ENCODE results near the gene SLC47A2.

Gene SLC47A2

GRCh38 chr17:19654896-19655295 lies 61.5 kb downstream of the SLC47A2 start:
- H3K27me3 ChIP-seq (ENCODE audit: insufficient read depth, poor library complexity, severe bottlenecking): no peaks in the 10 kb centered on the region
- H3K4me3 ChIP-seq (replicated peaks; ENCODE audit: insufficient read depth, low read length): no peak overlapping the region
- DNase-seq (ENCODE audit: low read depth in 1 of 2, low spot score in 1 of 2): no peak
- no peak overlapping the region for H3K27ac ChIP-seq (replicated peaks)
- TF ChIP-seq GABPA (IDR thresholded peaks at IDR 0.05; ENCODE audit: low read depth): no peak
- TF ChIP-seq REST (IDR thresholded peaks at IDR 0.05; ENCODE audit: insufficient replicate concordance, low read depth): no peak
- no peak for TF ChIP-seq CTCF (IDR thresholded peaks at IDR 0.05; ENCODE audit: insufficient read depth, low read length)
- no peak for TF ChIP-seq POLR2AphosphoS5 (IDR thresholded peaks at IDR 0.05; ENCODE audit: low read depth)
- no peak for TF ChIP-seq SPI1 (IDR thresholded peaks at IDR 0.05; ENCODE audit: borderline replicate concordance, low read depth)

- no peak for TF ChIP-seq GABPA (IDR thresholded peaks at IDR 0.05; ENCODE audit: low read depth)
- TF ChIP-seq REST (IDR thresholded peaks at IDR 0.05; ENCODE audit: insufficient replicate concordance, low read depth): no peak
- TF ChIP-seq SPI1 (IDR thresholded peaks at IDR 0.05; ENCODE audit: borderline replicate concordance, low read depth): no peak
- TF ChIP-seq CTCF (IDR thresholded peaks at IDR 0.05; ENCODE audit: insufficient read depth, low read length): no peak
- TF ChIP-seq POLR2AphosphoS5 (IDR thresholded peaks at IDR 0.05; ENCODE audit: low read depth): no peak
- DNase-seq (ENCODE audit: low read depth in 1 of 2, low spot score in 1 of 2): no peak
- no peak overlapping the region for H3K4me3 ChIP-seq (replicated peaks; ENCODE audit: insufficient read depth, low read length)
- no peak overlapping the region for H3K27ac ChIP-seq (replicated peaks)
- no peaks in the 10 kb centered on the region for H3K27me3 ChIP-seq (ENCODE audit: insufficient read depth, poor library complexity, severe bottlenecking)
Measured at GRCh38 chr17:19654342-19654886, 62.0 kb downstream of the SLC47A2 start.

GRCh38 chr17:19652595-19652994 lies 63.8 kb downstream of the SLC47A2 start:
- TF ChIP-seq REST (IDR thresholded peaks at IDR 0.05; ENCODE audit: insufficient replicate concordance, low read depth): no peak
- no peak for TF ChIP-seq CTCF (IDR thresholded peaks at IDR 0.05; ENCODE audit: insufficient read depth, low read length)
- no peak for TF ChIP-seq SPI1 (IDR thresholded peaks at IDR 0.05; ENCODE audit: borderline replicate concordance, low read depth)
- TF ChIP-seq GABPA (IDR thresholded peaks at IDR 0.05; ENCODE audit: low read depth): no peak
- no peak for TF ChIP-seq POLR2AphosphoS5 (IDR thresholded peaks at IDR 0.05; ENCODE audit: low read depth)
- Histone ChIP-seq H3K27ac (replicated peaks) (no peak overlapping the region), H3K27me3 (ENCODE audit: insufficient read depth, poor library complexity, severe bottlenecking) (no peaks in the 10 kb centered on the region), H3K4me3 (replicated peaks; ENCODE audit: insufficient read depth, low read length) (no peak overlapping the region)
- DNase-seq (ENCODE audit: low read depth in 1 of 2, low spot score in 1 of 2): no peak
